ENCODE measurements around the gene AGK.

AGK gene

DNA sequence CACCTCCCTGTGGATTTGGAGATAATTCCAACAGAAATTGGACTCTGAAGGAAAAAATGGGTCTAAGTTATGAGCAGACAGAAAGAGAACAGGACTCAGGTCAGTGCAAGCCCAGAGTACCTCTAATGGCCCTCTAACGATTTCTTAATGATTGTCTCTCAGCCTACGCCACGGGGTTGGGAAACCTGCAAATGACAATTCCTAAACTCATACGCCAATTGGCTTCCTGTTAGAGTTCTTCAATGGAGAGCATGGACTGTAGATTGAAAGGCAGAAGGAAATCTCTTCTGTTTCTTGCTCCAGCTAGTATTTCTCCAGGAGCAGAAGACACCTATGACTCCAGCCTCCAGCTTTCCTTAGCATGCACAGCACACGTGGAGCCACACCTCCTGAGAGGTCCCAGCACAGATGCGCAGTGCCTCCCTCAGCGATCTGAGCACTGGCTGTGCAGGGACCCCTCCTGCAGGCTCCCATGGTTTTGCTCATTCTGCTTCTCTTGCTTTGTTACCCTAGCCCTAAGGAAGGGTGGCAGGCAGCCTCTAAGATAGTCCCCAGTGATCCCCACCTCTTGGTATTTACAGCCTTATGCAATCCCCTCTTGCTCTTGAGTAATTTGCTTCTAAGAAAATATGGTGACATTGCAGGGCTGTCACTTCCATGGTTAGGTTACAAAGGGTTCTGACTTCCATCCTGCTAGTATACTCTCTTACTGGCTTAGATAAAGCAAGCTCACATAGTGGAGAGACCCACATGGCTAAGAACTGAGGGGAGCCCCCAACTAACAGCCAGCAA lies 120.7 kb downstream of the AGK start:
- TF ChIP-seq, protein P1, sequence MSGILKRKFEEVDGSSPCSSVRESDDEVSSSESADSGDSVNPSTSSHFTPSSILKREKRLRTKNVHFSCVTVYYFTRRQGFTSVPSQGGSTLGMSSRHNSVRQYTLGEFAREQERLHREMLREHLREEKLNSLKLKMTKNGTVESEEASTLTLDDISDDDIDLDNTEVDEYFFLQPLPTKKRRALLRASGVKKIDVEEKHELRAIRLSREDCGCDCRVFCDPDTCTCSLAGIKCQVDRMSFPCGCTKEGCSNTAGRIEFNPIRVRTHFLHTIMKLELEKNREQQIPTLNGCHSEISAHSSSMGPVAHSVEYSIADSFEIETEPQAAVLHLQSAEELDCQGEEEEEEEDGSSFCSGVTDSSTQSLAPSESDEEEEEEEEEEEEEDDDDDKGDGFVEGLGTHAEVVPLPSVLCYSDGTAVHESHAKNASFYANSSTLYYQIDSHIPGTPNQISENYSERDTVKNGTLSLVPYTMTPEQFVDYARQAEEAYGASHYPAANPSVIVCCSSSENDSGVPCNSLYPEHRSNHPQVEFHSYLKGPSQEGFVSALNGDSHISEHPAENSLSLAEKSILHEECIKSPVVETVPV (CRISPR knock-in tag; IDR thresholded peaks at IDR 0.05): no peak
- TF ChIP-seq ISL1 (CRISPR knock-in tag; IDR thresholded peaks at IDR 0.05) (no peak), ZNF70 (CRISPR knock-in tag; IDR thresholded peaks at IDR 0.05) (no peak), TCF4 (CRISPR knock-in tag; IDR thresholded peaks at IDR 0.05; ENCODE audit: borderline replicate concordance) (no peak), RARB (CRISPR knock-in tag; IDR thresholded peaks at IDR 0.05) (no peak), ESRRG (CRISPR knock-in tag; IDR thresholded peaks at IDR 0.05) (no peak), SNAI2 (CRISPR knock-in tag; IDR thresholded peaks at IDR 0.05) (no peak), ARNTL (CRISPR knock-in tag; IDR thresholded peaks at IDR 0.05; ENCODE audit: borderline replicate concordance, low read depth) (no peak), TOX (CRISPR knock-in tag; IDR thresholded peaks at IDR 0.05; ENCODE audit: borderline replicate concordance) (no peak), OSR1 (CRISPR knock-in tag; IDR thresholded peaks at IDR 0.05) (no peak), PPARA (CRISPR knock-in tag; IDR thresholded peaks at IDR 0.05; ENCODE audit: borderline replicate concordance) (no peak), BACH2 (CRISPR knock-in tag; IDR thresholded peaks at IDR 0.05; ENCODE audit: borderline replicate concordance) (no peak)
- TF ChIP-seq, protein P2, sequence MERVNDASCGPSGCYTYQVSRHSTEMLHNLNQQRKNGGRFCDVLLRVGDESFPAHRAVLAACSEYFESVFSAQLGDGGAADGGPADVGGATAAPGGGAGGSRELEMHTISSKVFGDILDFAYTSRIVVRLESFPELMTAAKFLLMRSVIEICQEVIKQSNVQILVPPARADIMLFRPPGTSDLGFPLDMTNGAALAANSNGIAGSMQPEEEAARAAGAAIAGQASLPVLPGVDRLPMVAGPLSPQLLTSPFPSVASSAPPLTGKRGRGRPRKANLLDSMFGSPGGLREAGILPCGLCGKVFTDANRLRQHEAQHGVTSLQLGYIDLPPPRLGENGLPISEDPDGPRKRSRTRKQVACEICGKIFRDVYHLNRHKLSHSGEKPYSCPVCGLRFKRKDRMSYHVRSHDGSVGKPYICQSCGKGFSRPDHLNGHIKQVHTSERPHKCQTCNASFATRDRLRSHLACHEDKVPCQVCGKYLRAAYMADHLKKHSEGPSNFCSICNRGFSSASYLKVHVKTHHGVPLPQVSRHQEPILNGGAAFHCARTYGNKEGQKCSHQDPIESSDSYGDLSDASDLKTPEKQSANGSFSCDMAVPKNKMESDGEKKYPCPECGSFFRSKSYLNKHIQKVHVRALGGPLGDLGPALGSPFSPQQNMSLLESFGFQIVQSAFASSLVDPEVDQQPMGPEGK (CRISPR knock-in tag; IDR thresholded peaks at IDR 0.05; ENCODE audit: borderline replicate concordance): no peak
- TF ChIP-seq, protein P3, sequence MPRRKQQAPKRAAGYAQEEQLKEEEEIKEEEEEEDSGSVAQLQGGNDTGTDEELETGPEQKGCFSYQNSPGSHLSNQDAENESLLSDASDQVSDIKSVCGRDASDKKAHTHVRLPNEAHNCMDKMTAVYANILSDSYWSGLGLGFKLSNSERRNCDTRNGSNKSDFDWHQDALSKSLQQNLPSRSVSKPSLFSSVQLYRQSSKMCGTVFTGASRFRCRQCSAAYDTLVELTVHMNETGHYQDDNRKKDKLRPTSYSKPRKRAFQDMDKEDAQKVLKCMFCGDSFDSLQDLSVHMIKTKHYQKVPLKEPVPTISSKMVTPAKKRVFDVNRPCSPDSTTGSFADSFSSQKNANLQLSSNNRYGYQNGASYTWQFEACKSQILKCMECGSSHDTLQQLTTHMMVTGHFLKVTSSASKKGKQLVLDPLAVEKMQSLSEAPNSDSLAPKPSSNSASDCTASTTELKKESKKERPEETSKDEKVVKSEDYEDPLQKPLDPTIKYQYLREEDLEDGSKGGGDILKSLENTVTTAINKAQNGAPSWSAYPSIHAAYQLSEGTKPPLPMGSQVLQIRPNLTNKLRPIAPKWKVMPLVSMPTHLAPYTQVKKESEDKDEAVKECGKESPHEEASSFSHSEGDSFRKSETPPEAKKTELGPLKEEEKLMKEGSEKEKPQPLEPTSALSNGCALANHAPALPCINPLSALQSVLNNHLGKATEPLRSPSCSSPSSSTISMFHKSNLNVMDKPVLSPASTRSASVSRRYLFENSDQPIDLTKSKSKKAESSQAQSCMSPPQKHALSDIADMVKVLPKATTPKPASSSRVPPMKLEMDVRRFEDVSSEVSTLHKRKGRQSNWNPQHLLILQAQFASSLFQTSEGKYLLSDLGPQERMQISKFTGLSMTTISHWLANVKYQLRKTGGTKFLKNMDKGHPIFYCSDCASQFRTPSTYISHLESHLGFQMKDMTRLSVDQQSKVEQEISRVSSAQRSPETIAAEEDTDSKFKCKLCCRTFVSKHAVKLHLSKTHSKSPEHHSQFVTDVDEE (CRISPR knock-in tag; IDR thresholded peaks at IDR 0.05): no peak
- TF ChIP-seq, protein P4, sequence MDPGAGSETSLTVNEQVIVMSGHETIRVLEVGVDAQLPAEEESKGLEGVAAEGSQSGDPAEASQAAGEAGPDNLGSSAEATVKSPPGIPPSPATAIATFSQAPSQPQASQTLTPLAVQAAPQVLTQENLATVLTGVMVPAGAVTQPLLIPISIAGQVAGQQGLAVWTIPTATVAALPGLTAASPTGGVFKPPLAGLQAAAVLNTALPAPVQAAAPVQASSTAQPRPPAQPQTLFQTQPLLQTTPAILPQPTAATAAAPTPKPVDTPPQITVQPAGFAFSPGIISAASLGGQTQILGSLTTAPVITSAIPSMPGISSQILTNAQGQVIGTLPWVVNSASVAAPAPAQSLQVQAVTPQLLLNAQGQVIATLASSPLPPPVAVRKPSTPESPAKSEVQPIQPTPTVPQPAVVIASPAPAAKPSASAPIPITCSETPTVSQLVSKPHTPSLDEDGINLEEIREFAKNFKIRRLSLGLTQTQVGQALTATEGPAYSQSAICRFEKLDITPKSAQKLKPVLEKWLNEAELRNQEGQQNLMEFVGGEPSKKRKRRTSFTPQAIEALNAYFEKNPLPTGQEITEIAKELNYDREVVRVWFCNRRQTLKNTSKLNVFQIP (CRISPR knock-in tag; IDR thresholded peaks at IDR 0.05; ENCODE audit: borderline replicate concordance, low read depth): no peak

DNA sequence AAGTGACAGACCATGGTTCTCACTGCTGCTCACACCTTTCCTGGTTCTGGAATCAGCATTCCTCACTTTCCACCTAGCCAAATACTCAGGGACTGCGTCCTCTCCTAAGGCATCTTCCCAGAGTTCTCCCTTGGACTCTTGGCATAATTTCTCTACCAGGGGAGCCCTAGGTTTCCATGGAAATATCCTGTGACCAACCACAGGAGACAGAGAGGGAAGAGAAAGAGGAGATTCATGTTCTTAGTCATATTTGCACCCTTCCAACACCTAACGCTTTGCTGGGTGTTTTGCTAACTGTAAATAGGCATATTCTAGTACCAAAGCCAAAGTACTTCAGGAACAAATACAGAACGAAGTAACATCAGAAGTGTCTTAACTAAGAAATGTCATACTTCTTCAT lies 122.1 kb downstream of the AGK start:
- TF ChIP-seq RARB (CRISPR knock-in tag; IDR thresholded peaks at IDR 0.05) (no peak), GLIS3 (CRISPR knock-in tag; IDR thresholded peaks at IDR 0.05) (no peak), OSR1 (CRISPR knock-in tag; IDR thresholded peaks at IDR 0.05) (no peak), TOX (CRISPR knock-in tag; IDR thresholded peaks at IDR 0.05; ENCODE audit: borderline replicate concordance) (no peak), ZNF565 (CRISPR knock-in tag; conservative IDR thresholded peaks at IDR 0.05; ENCODE audit: low read depth) (no peak), SNAI2 (CRISPR knock-in tag; IDR thresholded peaks at IDR 0.05) (no peak)
- TF ChIP-seq, protein P3 (CRISPR knock-in tag; IDR thresholded peaks at IDR 0.05): no peak
- TF ChIP-seq, protein P1 (CRISPR knock-in tag; IDR thresholded peaks at IDR 0.05): no peak
- TF ChIP-seq, protein P5, sequence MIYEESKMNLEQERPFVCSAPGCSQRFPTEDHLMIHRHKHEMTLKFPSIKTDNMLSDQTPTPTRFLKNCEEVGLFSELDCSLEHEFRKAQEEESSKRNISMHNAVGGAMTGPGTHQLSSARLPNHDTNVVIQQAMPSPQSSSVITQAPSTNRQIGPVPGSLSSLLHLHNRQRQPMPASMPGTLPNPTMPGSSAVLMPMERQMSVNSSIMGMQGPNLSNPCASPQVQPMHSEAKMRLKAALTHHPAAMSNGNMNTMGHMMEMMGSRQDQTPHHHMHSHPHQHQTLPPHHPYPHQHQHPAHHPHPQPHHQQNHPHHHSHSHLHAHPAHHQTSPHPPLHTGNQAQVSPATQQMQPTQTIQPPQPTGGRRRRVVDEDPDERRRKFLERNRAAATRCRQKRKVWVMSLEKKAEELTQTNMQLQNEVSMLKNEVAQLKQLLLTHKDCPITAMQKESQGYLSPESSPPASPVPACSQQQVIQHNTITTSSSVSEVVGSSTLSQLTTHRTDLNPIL (CRISPR knock-in tag; IDR thresholded peaks at IDR 0.05; ENCODE audit: low read depth): no peak
- no peak for ATAC-seq

More for the DNA sequence above, 120.7 kb downstream of the AGK start:
- ATAC-seq: no peak

Measured in SK-N-SH treated with all-trans-retinoic acid at 6 μM for 48 hours (cell line).